GM19193 (cell line): Measurements from ENCODE around the gene UBE2E2.

ENCODE experiments used
- POLR2A ChIP-seq: IDR thresholded peaks from 4 replicates; pipeline ENCODE4 v1.6.1; 2011; ENCODE audit not compliant: insufficient read depth, insufficient read length; ENCODE audit errors: extremely low read depth

Gene UBE2E2

GRCh38 chr3:23341147-23341838 is 138.2 kb downstream of the UBE2E2 start:
- no peak for TF ChIP-seq POLR2A

- TF ChIP-seq POLR2A = no peak
Measured at GRCh38 chr3:23342343-23342742, 139.2 kb downstream of the UBE2E2 start.

DNA sequence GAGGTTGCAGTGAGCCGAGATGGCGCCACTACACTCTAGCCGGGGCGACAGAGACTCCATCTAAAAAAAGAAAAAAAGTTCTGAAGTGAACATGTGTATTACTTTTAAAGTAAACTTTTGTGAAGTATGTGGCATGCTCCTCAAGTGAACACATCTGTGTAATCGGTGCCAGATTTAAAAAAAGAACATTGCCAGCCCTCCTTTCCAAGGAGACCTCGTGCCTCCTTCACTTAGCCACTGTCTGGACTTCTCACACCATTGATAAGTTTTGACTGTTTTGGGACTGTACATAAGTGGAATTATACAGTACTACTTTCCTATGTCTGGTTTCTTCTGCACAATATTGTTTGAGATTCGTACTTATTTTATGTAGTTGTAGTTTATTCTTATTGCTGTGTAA is 140.4 kb downstream of the UBE2E2 start:
- no peak for TF ChIP-seq POLR2A

- TF ChIP-seq POLR2A = no peak
Measured at GRCh38 chr3:23344886-23345285, 141.8 kb downstream of the UBE2E2 start.

GRCh38 chr3:23356169-23356568 is 153.0 kb downstream of the UBE2E2 start:
- TF ChIP-seq POLR2A = no peak

GRCh38 chr3:23356923-23357322 is 153.8 kb downstream of the UBE2E2 start:
- TF ChIP-seq POLR2A = no peak

DNA sequence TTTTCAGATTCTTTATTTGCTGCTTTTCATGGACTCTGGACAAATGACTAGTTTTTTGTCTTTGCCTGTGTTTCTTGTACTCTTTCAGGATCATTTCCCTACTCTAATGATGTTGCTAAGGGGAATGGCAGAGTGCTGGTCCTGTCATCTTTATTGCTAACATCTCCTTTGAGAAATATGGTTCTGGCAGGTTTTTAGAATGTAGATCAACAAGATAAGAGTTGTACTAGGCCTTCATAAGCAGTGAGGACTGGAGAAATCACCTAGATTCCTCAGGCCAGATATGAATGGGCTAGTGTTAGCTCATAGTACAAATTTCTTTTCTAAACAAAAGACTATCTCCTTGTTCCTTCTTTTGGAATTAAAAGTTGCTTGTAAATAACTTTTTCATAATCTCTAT is 156.0 kb downstream of the UBE2E2 start:
- TF ChIP-seq POLR2A = no peak

- TF ChIP-seq POLR2A = no peak
Measured at GRCh38 chr3:23365066-23365465, 161.9 kb downstream of the UBE2E2 start.

DNA sequence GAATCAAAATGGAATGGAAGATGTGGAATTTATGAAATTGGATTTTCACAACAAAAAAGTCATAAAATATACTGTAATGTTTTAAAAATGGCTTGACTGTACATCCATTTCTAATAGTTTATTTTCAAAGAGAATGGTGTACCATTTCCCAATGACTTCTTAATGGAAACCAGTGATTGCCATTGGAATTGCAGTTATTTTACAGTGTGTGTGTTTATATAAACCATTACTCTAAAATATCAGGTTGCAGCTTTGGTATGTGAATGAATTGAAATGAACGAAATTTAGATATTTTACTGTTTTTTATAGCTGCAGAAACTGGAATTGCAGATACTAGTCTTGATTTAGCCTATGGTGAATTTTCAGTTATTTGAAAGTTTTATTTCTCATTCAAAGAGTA is 165.6 kb downstream of the UBE2E2 start:
- TF ChIP-seq POLR2A = no peak

DNA sequence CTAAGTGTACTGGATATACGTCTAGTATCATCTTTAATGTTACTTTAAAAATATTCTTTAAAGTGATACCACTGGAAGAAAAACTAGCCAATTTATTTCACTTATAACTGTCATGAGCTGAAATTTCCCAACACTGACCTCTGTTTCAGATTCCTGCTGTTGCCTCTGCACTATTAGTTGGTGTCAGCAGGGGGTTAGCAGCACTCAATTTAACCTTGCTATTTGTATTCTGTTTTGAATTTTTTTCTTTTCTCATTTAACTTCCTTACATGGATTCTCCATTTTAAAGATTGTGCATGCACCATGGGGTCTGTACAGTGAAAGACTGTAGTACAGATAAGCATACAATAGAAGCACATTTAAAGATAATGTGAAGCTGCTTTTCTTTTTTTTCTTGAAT is 169.2 kb downstream of the UBE2E2 start:
- no peak for TF ChIP-seq POLR2A

DNA sequence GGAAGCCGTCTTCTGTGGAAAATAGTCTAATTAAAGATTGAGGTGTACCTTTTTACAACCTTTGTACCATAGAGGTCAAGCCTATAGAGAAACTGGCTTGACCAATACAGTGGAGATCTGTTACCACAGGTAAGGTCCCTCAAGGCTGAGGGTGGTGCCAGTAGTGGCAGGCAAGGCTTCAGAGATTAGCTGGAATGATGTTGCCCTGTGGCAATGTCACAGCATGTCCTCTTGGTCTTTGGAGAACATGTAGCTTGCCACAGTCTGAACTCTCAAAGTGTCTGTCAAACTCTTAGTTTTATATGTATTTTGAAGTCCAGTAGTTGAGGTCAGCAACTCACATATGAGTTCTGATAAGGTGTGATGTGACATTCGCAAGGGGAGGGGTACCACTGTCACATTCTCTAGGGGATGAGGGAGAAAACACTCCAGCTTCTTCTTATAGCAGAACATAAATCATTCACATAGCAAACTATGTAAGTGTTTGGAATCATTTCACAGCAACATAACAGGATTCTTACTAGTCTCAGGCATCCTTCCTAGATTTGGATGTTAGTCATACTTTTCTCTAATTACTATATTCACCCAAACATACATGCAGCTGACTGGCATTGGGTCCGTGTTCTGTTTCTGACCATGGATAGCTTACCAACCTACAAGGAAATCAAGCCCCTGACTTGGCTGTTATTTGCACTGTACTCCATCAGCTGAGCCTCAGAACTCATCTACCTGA is 173.6 kb downstream of the UBE2E2 start:
- no peak for TF ChIP-seq POLR2A

DNA sequence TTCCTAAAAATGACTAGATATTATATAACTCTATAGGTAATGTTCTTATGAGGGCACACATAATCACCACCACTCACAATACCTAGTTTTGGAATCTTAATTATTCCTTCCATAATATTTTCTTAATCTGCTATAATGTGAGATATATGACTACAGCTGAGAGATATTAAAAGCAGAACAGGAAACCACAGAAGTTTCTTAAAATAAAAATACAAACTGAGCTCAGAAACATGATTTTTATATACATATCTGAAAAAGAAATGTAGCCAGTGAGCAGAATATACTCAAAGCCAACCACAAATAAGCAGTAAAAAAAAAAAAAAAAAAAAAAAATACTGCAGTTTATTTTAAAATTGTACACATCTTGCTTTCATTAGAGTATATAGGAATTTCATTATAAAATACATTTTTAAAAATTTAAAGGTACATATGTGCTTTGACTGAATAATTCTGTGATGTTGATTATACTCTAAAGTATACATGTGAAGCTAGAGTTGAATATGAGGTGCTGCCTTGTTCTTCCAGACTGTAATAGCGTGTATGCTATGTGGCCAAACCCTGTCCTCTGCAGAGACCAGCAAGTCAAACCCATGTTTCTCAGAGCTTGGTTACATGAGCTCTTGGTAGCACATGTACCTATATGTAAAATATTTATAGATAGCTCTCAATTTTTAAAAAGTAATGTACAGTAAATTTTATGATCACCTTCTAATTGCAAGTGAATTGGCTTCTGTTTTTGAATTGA is 175.0 kb downstream of the UBE2E2 start:
- TF ChIP-seq POLR2A = no peak

DNA sequence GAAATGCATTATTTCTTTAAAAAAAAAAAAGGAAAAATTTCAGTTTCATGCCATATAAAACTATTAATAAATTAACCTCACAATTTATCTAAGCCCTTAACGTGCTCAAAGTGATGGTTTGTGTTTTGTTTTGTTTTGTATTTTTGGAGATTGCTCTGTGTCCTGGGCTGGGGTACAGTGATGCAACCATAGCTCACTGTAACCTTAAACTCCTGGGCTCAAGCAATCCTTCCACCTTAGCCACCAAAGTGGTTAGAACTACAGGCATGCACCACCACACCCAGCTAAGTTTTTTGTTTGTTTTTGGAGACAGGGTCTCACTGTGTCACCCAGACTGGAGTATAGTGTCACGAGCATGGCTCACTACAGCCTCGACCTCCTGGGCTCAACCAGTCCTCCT is 180.7 kb downstream of the UBE2E2 start:
- TF ChIP-seq POLR2A = no peak

DNA sequence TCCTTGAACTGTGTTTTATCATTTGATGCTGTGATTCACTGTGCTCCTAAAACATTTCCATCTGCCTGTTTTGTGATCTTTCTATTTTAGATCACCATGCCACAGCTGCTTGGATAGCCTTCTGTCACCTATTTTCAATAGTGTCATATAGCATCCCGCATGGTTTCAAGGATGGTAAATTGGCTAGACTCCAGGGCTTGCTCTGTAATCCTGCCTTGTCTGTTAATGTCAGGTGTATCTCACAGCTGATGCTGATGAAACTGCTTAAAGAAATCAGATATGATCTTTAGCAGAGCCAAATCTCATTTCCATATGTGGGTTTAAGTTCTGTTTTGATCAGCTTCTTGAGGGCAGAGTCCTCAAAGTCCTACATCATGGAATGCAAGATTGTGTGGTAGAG is 182.2 kb downstream of the UBE2E2 start:
- TF ChIP-seq POLR2A = no peak

DNA sequence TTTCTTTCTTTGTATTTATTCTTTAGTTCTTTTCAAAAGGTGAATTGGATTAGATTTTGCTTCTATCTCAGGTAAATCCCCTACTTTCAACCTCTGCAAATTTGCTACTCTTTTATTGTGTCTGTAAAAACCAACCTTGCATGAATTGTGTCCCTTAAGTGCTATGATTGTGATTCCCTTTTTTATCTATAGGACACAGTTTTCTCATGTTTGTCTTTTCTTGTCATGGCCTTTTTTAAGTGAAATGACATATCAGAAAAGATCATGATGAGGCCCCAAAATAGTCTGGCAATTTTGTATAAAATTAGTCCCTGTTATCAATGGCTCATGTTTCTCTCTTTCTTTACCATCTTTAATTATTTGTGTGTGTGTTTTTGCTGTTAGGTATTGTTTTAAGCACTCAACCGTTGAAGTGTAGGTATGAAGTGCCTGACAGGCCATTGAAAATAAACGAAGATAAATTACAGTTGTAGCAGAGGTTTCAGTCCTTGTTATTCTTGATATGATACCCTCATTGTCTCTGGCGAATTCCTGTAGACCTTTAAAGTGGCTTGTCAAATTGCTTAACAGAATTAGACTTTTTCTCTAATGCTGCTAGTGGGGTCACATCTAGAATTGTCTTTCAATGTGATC is 184.3 kb downstream of the UBE2E2 start:
- no peak for TF ChIP-seq POLR2A
